Panc1 (cell line): Measurements from ENCODE around the gene STAP1. TPM values are rescaled to one million over a fixed set of nuclear protein-coding genes. Genes with fewer than 3 reads are reported as not detected.

ENCODE experiments used
- ATAC-seq: fragments of 200-7000 bp; cut with Tn5 transposase; 2 replicates; pipeline ENCODE4 v1.9.1; 2020; ENCODE audit warnings: mild to moderate bottlenecking, moderate library complexity
- Bru-seq: library from RNA; stranded (reverse); fragments of 400-500 nt; gene quantifications from one replicate; lab custom pipeline; 2021; lab: Mats Ljungman, UMichigan
- BruChase-seq, 2 experiments: library from RNA; stranded (reverse); fragments of 400-500 nt; gene quantifications; one replicate each; lab custom pipeline; 2021; lab: Mats Ljungman, UMichigan
- BruUV-seq: library from RNA; stranded (reverse); fragments of 400-500 nt; replicated peaks from 2 replicates; lab custom pipeline; 2021; lab: Mats Ljungman, UMichigan
- CTCF ChIA-PET: fragments of 300-600 bp; sonication (Branson Sonifier 250); formaldehyde crosslinking; loops from one replicate; lab custom pipeline; 2022; ENCODE audit warnings: antibody characterized with exemption; lab: Charles Lee
- POLR2A ChIA-PET: fragments of 300-600 bp; sonication (Branson Sonifier 250); formaldehyde crosslinking; loops from one replicate; lab custom pipeline; 2022; ENCODE audit warnings: antibody characterized with exemption; lab: Charles Lee
- DNase-seq: peaks from one replicate; pipeline ENCODE4 v3.0.0-alpha.2; 2010; ENCODE audit warnings: low read depth, low spot score
- H3K27ac ChIP-seq: 2 replicates; pipeline ENCODE4 v1.5.1; 2011; ENCODE audit warnings: mild to moderate bottlenecking, low read length, inconsistent platforms
- H3K27me3 ChIP-seq: fragments of 200-500 bp; sonication (Bioruptor generic); 2 replicates; pipeline ENCODE4 v1.6.0; 2014; ENCODE audit warnings: low read length, inconsistent platforms; ENCODE audit not compliant: control insufficient read depth, insufficient read depth
- H3K36me3 ChIP-seq: fragments of 200-500 bp; sonication (Bioruptor generic); 2 replicates; pipeline ENCODE4 v1.5.1; 2014; ENCODE audit warnings: inconsistent platforms, mild to moderate bottlenecking, low read length, moderate library complexity; ENCODE audit not compliant: control insufficient read depth, insufficient read depth
- H3K4me1 ChIP-seq: 2 replicates; pipeline ENCODE4 v1.5.1; 2011; ENCODE audit warnings: inconsistent platforms, mild to moderate bottlenecking, low read length, moderate library complexity; ENCODE audit not compliant: control insufficient read depth, insufficient read depth
- H3K4me3 ChIP-seq, 2 experiments: 2 replicates each; pipeline ENCODE4 v1.5.1; 2011 to 2012; ENCODE audit warnings: low read depth in 2 of 2, low read length in 2 of 2, mild to moderate bottlenecking in 2 of 2, inconsistent platforms in 1 of 2, moderate library complexity in 1 of 2
- H3K9me3 ChIP-seq: fragments of 200-500 bp; sonication (Bioruptor generic); 2 replicates; pipeline ENCODE4 v1.5.1; 2014; ENCODE audit warnings: low read depth, mild to moderate bottlenecking, inconsistent platforms, low read length, moderate library complexity; ENCODE audit not compliant: control insufficient read depth, insufficient read depth
- CTCF ChIP-seq: fragments of 450-650 bp; IDR thresholded peaks from 2 replicates; pipeline ENCODE4 v1.5.1; 2017; ENCODE audit warnings: mild to moderate bottlenecking
- POLR2AphosphoS5 ChIP-seq: IDR thresholded peaks from 2 replicates; pipeline ENCODE4 v1.6.1; 2012; ENCODE audit warnings: mild to moderate bottlenecking, low read depth, low read length, moderate library complexity
- SIN3A ChIP-seq: IDR thresholded peaks from 2 replicates; pipeline ENCODE4 v1.6.1; 2012; ENCODE audit warnings: low read depth, mild to moderate bottlenecking, low read length, moderate library complexity, borderline replicate concordance; ENCODE audit not compliant: insufficient read depth
- TCF7L2 ChIP-seq: IDR thresholded peaks from 2 replicates; pipeline ENCODE4 v1.6.1; 2011; ENCODE audit warnings: mild to moderate bottlenecking, low read depth, low read length, inconsistent platforms
- in situ Hi-C: cut with HindIII; loops from 2 replicates; pipeline ENCODE4 v1.10.0; 2016; ENCODE audit warnings: low sequenced_read_pairs, low pct_unique_long_range_greater_than_20kb
- intact Hi-C: fragments of 100-400 bp; cut with micrococcal nuclease; formaldehyde crosslinking; loops from one replicate; pipeline ENCODE4 v1.10.0; 2022; ENCODE audit not compliant: unreplicated experiment
- long read RNA-seq: library from polyadenylated mRNA; unstranded; transcript quantifications from one replicate; pipeline ENCODE4 v2.0.0, GENCODE V29; 2021; ENCODE audit not compliant: unreplicated experiment
- polyA plus RNA-seq: library from polyadenylated mRNA; unstranded; fragments of >200 nt; gene quantifications from one replicate; pipeline ENCODE4 v1.2.1, GENCODE V29; 2012; ENCODE audit warnings: missing spikeins; ENCODE audit not compliant: insufficient read length
- total RNA-seq: library from RNA; stranded (reverse); gene quantifications from one replicate; pipeline ENCODE4 v1.2.1, GENCODE V29; 2021; ENCODE audit not compliant: unreplicated experiment
- TF ChIP-seq, protein P1 (sequence below), 2 experiments: IDR thresholded peaks; 2 replicates each; pipeline ENCODE4 v1.6.1; 2011 to 2012; ENCODE audit warnings: low read depth in 2 of 2, control low read depth in 1 of 2, low read length in 1 of 2, mild to moderate bottlenecking in 1 of 2, moderate library complexity in 1 of 2; ENCODE audit not compliant: insufficient read depth in 1 of 2

Gene STAP1
- total RNA-seq (not detected), Bru-seq, nascent RNA (not detected), BruChase-seq, experiment 1, labeled RNA remaining after a 2-hour chase (percentile 2 among the genes with signal in this experiment), BruChase-seq, experiment 2, labeled RNA remaining after a 6-hour chase (percentile 8 among the genes with signal in this experiment)
- polyA plus RNA-seq, result not detected
- long read RNA-seq, result 0 reads

- ChIA-PET CTCF (no interaction called here), POLR2A (no interaction called here)
- Histone ChIP-seq H3K4me3 (no peak within 1 kb of the TSS), H3K27ac (no peak within 1 kb of the TSS), H3K9me3 (no peaks in the 10 kb centered on the region), H3K36me3 (no peaks in the 10 kb centered on the region), H3K4me1 (no peaks in the 10 kb centered on the region), H3K27me3 (no peaks in the 10 kb centered on the region)
- TF ChIP-seq, protein P1, sequence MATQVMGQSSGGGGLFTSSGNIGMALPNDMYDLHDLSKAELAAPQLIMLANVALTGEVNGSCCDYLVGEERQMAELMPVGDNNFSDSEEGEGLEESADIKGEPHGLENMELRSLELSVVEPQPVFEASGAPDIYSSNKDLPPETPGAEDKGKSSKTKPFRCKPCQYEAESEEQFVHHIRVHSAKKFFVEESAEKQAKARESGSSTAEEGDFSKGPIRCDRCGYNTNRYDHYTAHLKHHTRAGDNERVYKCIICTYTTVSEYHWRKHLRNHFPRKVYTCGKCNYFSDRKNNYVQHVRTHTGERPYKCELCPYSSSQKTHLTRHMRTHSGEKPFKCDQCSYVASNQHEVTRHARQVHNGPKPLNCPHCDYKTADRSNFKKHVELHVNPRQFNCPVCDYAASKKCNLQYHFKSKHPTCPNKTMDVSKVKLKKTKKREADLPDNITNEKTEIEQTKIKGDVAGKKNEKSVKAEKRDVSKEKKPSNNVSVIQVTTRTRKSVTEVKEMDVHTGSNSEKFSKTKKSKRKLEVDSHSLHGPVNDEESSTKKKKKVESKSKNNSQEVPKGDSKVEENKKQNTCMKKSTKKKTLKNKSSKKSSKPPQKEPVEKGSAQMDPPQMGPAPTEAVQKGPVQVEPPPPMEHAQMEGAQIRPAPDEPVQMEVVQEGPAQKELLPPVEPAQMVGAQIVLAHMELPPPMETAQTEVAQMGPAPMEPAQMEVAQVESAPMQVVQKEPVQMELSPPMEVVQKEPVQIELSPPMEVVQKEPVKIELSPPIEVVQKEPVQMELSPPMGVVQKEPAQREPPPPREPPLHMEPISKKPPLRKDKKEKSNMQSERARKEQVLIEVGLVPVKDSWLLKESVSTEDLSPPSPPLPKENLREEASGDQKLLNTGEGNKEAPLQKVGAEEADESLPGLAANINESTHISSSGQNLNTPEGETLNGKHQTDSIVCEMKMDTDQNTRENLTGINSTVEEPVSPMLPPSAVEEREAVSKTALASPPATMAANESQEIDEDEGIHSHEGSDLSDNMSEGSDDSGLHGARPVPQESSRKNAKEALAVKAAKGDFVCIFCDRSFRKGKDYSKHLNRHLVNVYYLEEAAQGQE (IDR thresholded peaks at IDR 0.05; ENCODE audit: insufficient read depth in 1 of 2, low read depth in 2 of 2, low read length in 1 of 2), result no peak
- TF ChIP-seq SIN3A (no peak), CTCF (no peak), POLR2AphosphoS5 (no peak), TCF7L2 (no peak)
- ATAC-seq (no peak), DNase-seq (no peak)
- BruUV-seq, result no TSS peak
- in situ Hi-C loops (no loop called here), intact Hi-C loops (no loop called here)
These were observed at the start of gene STAP1 for GRCh38 chr4:67558493-67558892. Gene STAP1, plus strand, starts transcription at chr4:67558727. Its CDS starts 83 bp downstream, at chr4:67558810.

GRCh38 chr4:67512501-67512900 is 46.0 kb upstream of the STAP1 start:
- TF ChIP-seq SIN3A (no peak), TCF7L2 (no peak), POLR2AphosphoS5 (no peak), CTCF (no peak)
- TF ChIP-seq, protein P1 (IDR thresholded peaks at IDR 0.05; ENCODE audit: insufficient read depth in 1 of 2, low read depth in 2 of 2, low read length in 1 of 2), result no peak
- no peaks in the 10 kb centered on the region for H3K4me1 ChIP-seq
- no TSS peak for BruUV-seq
- no peaks in the 10 kb centered on the region for H3K27me3 ChIP-seq
- DNase-seq, result no peak
- no peak overlapping the region for H3K27ac ChIP-seq
- ATAC-seq, result no peak
- H3K9me3 ChIP-seq, result no peaks in the 10 kb centered on the region
- POLR2A ChIA-PET, result no interaction called here
- no peak overlapping the region for H3K4me3 ChIP-seq
- CTCF ChIA-PET, result no interaction called here
- intact Hi-C loops (no loop called here), in situ Hi-C loops (no loop called here)
- peaks cover 3% of the 10 kb centered on the region; the same call in 1 of the 2 replicates for H3K36me3 ChIP-seq
